PC-9 (cell line): ENCODE measurements around the gene TTLL3. TPM values are rescaled to one million over a fixed set of nuclear protein-coding genes. Genes with fewer than 3 reads are reported as not detected.

Source experiments
- BruUV-seq: library from RNA; stranded (reverse); fragments of 400-500 nt; replicated peaks from 2 replicates; lab custom pipeline; 2021; lab: Mats Ljungman, UMichigan
- CTCF ChIA-PET: fragments of 300-600 bp; sonication (Branson Sonifier 250); formaldehyde crosslinking; loops from one replicate; lab custom pipeline; 2022; ENCODE audit warnings: antibody characterized with exemption; lab: Charles Lee
- POLR2A ChIA-PET: fragments of 300-600 bp; sonication (Branson Sonifier 250); formaldehyde crosslinking; loops from one replicate; lab custom pipeline; 2022; ENCODE audit warnings: antibody characterized with exemption; ENCODE audit not compliant: unreplicated experiment; lab: Charles Lee
- DNase-seq, 2 experiments: peaks; one replicate each; pipeline versions ENCODE4 v3.0.0 to v3.0.0-alpha.2; 2015 to 2022; ENCODE audit warnings: mixed read lengths in 1 of 2
- H2AFZ ChIP-seq: fragments of 200-600 bp; sonication (generic); 2 replicates; pipeline ENCODE4 v1.8.1; 2017; ENCODE audit warnings: antibody characterized with exemption
- H3F3A ChIP-seq: fragments of 200-600 bp; sonication (generic); 2 replicates; pipeline ENCODE4 v1.8.1; 2017; ENCODE audit warnings: antibody characterized with exemption, mild to moderate bottlenecking, low read depth; ENCODE audit not compliant: insufficient read depth
- H3K27ac ChIP-seq: fragments of 200-600 bp; sonication (generic); 2 replicates; pipeline ENCODE4 v1.6.1; 2016; ENCODE audit warnings: mixed run types
- H3K27me3 ChIP-seq: fragments of 200-600 bp; sonication (generic); 2 replicates; pipeline ENCODE4 v1.6.1; 2016; ENCODE audit warnings: low read depth, mixed run types; ENCODE audit not compliant: insufficient read depth
- H3K36me3 ChIP-seq: fragments of 200-600 bp; sonication (generic); 2 replicates; pipeline ENCODE4 v1.6.1; 2016; ENCODE audit warnings: low read depth, mixed run types
- H3K4me1 ChIP-seq: fragments of 200-600 bp; sonication (generic); replicated peaks from 2 replicates; pipeline ENCODE4 v1.6.1; 2016; ENCODE audit warnings: mixed run types; ENCODE audit not compliant: insufficient read depth
- H3K4me2 ChIP-seq: fragments of 200-600 bp; sonication (generic); 2 replicates; pipeline ENCODE4 v1.6.1; 2017; ENCODE audit warnings: mixed run types
- H3K4me3 ChIP-seq: fragments of 200-600 bp; sonication (generic); 2 replicates; pipeline ENCODE4 v1.6.1; 2016; ENCODE audit warnings: mixed run types
- H3K79me2 ChIP-seq: fragments of 200-600 bp; sonication (generic); 2 replicates; pipeline ENCODE4 v1.6.1; 2017; ENCODE audit warnings: low read depth, mixed run types
- H3K9me2 ChIP-seq: fragments of 200-600 bp; sonication (generic); 2 replicates; pipeline ENCODE4 v1.8.1; 2017; ENCODE audit warnings: mild to moderate bottlenecking; ENCODE audit not compliant: insufficient read depth
- H3K9me3 ChIP-seq: fragments of 200-600 bp; sonication (generic); 2 replicates; pipeline ENCODE4 v1.8.1; 2016; ENCODE audit warnings: low read depth; ENCODE audit not compliant: insufficient read depth
- H4K20me1 ChIP-seq: fragments of 200-600 bp; sonication (generic); 2 replicates; pipeline ENCODE4 v1.8.1; 2017; ENCODE audit not compliant: insufficient read depth
- CTCF ChIP-seq: fragments of 200-600 bp; sonication (generic); conservative IDR thresholded peaks from 2 replicates; pipeline ENCODE4 v1.6.1; 2017; ENCODE audit warnings: mixed run types, antibody characterized with exemption, mild to moderate bottlenecking, moderate library complexity
- EZH2 ChIP-seq: fragments of 200-600 bp; sonication (generic); IDR thresholded peaks from 2 replicates; pipeline ENCODE4 v1.8.0; 2017; ENCODE audit warnings: antibody characterized with exemption, low read depth
- intact Hi-C: fragments of 100-400 bp; cut with micrococcal nuclease; formaldehyde crosslinking; loops from one replicate; pipeline ENCODE4 v1.10.0; 2022; ENCODE audit not compliant: unreplicated experiment
- total RNA-seq: library from RNA; stranded (reverse); gene quantifications from 2 replicates; pipeline ENCODE4 v1.2.3, GENCODE V29; 2021

Gene TTLL3
- total RNA-seq, 1 experiment from 2014 or later, result 21.7 TPM

GRCh38 chr3:9834520-9835380 lies 24.7 kb downstream of the TTLL3 start:
- H3K27ac ChIP-seq, result no peak overlapping the region
- H3K9me2 ChIP-seq, result no peaks in the 10 kb centered on the region; the same call in 1 of the 2 replicates
- H3K79me2 ChIP-seq, result no peaks in the 10 kb centered on the region
- H3K27me3 ChIP-seq, result no peaks in the 10 kb centered on the region
- H3K4me2 ChIP-seq, result no peak overlapping the region
- H2AFZ ChIP-seq, result no peak overlapping the region
- POLR2A ChIA-PET, result no interaction called here
- no TSS peak for BruUV-seq
- no peaks in the 10 kb centered on the region for H4K20me1 ChIP-seq
- CTCF ChIA-PET, result no interaction called here
- no peaks in the 10 kb centered on the region for H3K4me1 ChIP-seq
- TF ChIP-seq CTCF, result no peak
- no peak for TF ChIP-seq EZH2
- H3K36me3 ChIP-seq, result no peaks in the 10 kb centered on the region
- H3K9me3 ChIP-seq, result no peaks in the 10 kb centered on the region
- H3K4me3 ChIP-seq, result no peak overlapping the region
- intact Hi-C loops, result no loop called here
- peaks cover 5% of the 10 kb centered on the region; the same call in 1 of the 2 replicates for H3F3A ChIP-seq
- DNase-seq, result no peak

DNA sequence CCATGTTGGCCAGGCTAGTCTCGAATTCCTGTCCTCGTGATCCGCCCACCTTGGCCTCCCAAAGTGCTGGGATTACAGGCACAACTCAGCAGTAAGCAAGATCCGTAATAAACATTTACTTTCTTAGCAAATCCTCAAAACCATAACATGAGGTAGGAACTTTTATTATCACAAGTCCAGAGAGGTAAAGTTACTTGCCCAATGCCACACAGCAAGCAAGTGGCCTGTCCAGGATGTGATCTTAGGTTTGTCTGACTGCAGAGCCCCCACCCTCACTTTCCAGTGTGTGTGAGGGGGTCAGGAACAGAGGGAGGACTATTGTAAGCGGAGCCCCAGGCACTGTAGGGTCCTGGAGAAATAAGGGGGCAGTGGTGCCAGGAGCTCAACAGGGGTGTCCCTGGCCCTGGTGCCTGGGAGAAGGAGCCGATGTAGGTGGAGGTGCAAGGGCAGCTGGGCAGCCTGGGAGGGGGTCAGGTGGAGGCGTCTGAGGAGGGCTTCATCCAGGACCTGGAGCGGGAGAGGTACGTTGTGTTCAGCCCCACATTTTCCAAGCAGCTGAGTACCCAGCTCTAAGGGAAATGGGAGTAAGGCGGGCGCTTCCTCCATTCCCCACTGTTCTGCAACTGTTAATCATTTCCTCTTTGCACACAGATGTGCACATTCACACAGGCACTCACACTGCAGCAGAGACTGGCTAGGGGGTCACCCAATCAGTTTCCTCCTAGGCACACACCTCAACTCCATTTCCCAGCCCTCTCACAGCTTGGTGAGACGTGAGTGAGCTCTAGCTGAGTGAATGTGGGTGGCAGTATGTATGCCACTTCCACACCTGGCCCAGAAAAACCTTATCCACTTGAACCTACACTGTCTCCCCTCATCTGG lies 27.9 kb downstream of the TTLL3 start:
- no peaks in the 10 kb centered on the region; the same call in 1 of the 2 replicates for H3K9me2 ChIP-seq
- peaks cover 13% of the 10 kb centered on the region for H3K79me2 ChIP-seq
- no peak for DNase-seq
- POLR2A ChIA-PET, result no interaction called here
- intact Hi-C loops, result no loop called here
- H3K4me2 ChIP-seq, result no peak overlapping the region
- no peaks in the 10 kb centered on the region for H3K9me3 ChIP-seq
- H3K27me3 ChIP-seq, result no peaks in the 10 kb centered on the region
- no peaks in the 10 kb centered on the region; the same call in 1 of the 2 replicates for H4K20me1 ChIP-seq
- CTCF ChIA-PET, result interaction anchor here (0.6 kb wide), 2 partner anchors 10 to 95 kb away, joined by 3 to 7 read pairs; no protein-coding TSS in a partner anchor
- H3K4me1 ChIP-seq, result peaks cover 8% of the 10 kb centered on the region; the same call in 1 of the 2 replicates
- BruUV-seq, result no TSS peak
- no peak overlapping the region for H3K4me3 ChIP-seq
- no peak overlapping the region for H2AFZ ChIP-seq
- peaks cover 11% of the 10 kb centered on the region for H3K36me3 ChIP-seq
- TF ChIP-seq EZH2 (no peak), CTCF (no peak)
- H3K27ac ChIP-seq, result no peak overlapping the region
- H3F3A ChIP-seq, result peaks cover 5% of the 10 kb centered on the region

- Histone ChIP-seq H3K9me3 (no peaks in the 10 kb centered on the region), H4K20me1 (no peaks in the 10 kb centered on the region; the same call in 1 of the 2 replicates), H3K79me2 (peaks cover 15% of the 10 kb centered on the region), H3K27ac (no peak overlapping the region), H3K4me1 (peaks cover 10% of the 10 kb centered on the region; the same call in 1 of the 2 replicates), H2AFZ (no peak overlapping the region), H3K36me3 (peaks cover 11% of the 10 kb centered on the region), H3K27me3 (no peaks in the 10 kb centered on the region), H3K9me2 (no peaks in the 10 kb centered on the region; the same call in 1 of the 2 replicates), H3K4me2 (no peak overlapping the region), H3K4me3 (no peak overlapping the region), H3F3A (peaks cover 13% of the 10 kb centered on the region)
- POLR2A ChIA-PET, result no interaction called here
- BruUV-seq, result no TSS peak
- intact Hi-C loops, result no loop called here
- DNase-seq, result no peak
- CTCF ChIA-PET, result interaction anchor here (0.7 kb wide), 1 partner anchor 29 kb away, joined by 5 read pairs; no protein-coding TSS in a partner anchor
- TF ChIP-seq CTCF, result no peak
Measured at GRCh38 chr3:9838856-9839255, 28.8 kb downstream of the TTLL3 start.
